Measurements from ENCODE around the gene CRELD2. TPM values are rescaled to one million over a fixed set of nuclear protein-coding genes. Genes with fewer than 3 reads are reported as not detected.

The CRELD2 gene
- total RNA-seq, 1 donor from 2014 or later, result 22.1 TPM

GRCh38 chr22:49885881-49886280, 32.6 kb upstream of the CRELD2 start:
- ATAC-seq (ENCODE audit: poor library complexity) (no peak), DNase-seq (no peak)
- intact Hi-C loops (cut with DNase I), result no loop called here

- DNase-seq, result no peak
- intact Hi-C loops (cut with DNase I), result no loop called here
- ATAC-seq (ENCODE audit: poor library complexity), result no peak
Observed at GRCh38 chr22:49886346-49887063, 31.9 kb upstream of the CRELD2 start.

DNA sequence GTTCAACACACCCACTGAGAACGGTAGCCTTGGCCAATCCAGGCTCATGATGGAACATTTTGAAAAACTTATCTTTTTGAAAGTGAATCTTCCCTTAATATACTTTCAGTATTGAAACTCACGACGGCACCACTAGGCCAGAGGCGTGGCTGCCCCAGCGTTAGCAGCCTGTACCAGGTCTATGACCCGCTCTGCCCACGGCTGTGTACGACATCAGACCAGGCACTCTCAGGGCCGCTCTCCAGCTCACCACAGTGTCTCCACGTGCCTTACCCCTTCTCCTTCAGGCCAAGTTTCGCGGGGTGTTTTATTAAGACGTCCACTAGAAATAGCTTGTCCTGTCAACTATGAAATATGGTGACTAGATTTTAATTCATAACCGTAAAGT, 31.4 kb upstream of the CRELD2 start:
- DNase-seq (no peak), ATAC-seq (ENCODE audit: poor library complexity) (no peak)
- intact Hi-C loops (cut with DNase I), result no loop called here

GRCh38 chr22:49887702-49888101, 30.7 kb upstream of the CRELD2 start:
- ATAC-seq (ENCODE audit: poor library complexity) (no peak), DNase-seq (no peak)
- intact Hi-C loops (cut with DNase I), result no loop called here

GRCh38 chr22:49889071-49889470, 29.4 kb upstream of the CRELD2 start:
- no peak for ATAC-seq (ENCODE audit: poor library complexity)
- intact Hi-C loops (cut with DNase I), result no loop called here
- no peak for DNase-seq

GRCh38 chr22:49892226-49892899, 26.1 kb upstream of the CRELD2 start:
- ATAC-seq (ENCODE audit: poor library complexity) (peak; percentile 89), DNase-seq (peak; percentile 73)
- intact Hi-C loops (cut with DNase I), result no loop called here

- no peak for DNase-seq
Observed at GRCh38 chr22:49893025-49893424, 25.4 kb upstream of the CRELD2 start.

DNA sequence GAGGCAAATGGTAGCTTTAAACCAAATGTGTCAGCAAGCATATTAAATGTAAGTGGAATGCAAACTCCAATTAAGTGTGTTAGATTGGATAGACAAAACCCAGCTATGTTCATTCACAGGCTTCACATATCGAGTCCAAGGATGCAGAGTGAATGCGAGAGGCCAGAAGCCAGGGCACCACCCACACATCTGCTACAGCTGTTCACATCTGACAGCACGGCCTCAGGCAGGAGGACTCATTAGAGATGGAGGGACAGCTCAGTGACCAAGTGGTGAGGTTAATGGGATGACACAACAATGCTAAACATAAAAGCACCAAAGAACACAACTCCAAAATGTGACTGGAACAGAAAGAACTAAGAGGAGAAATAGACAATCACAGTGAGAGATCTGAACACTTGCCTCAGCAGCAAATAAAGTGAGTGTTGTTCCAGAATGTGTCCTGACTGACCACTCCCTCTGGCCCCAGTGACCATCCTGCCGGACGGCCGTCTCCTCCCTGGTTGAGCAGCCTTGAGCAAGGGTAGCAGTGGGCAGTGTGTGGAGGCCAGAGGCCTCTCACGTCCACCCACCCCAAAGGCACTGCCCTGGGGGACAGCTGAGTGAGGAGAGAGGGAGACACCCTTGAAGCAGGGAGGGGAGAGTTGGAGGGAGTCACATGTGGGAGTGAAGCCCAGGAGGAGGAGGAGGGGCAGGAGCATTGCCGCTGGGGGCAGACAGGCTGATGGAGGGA, 23.9 kb upstream of the CRELD2 start:
- ATAC-seq (ENCODE audit: poor library complexity), result no peak
- intact Hi-C loops (cut with DNase I), result no loop called here
- DNase-seq, result no peak

More at GRCh38 chr22:49893025-49893424, 25.4 kb upstream of the CRELD2 start:
- no peak for ATAC-seq (ENCODE audit: poor library complexity)
- intact Hi-C loops (cut with DNase I), result no loop called here

GRCh38 chr22:49896201-49896600, 22.2 kb upstream of the CRELD2 start:
- intact Hi-C loops (cut with DNase I), result no loop called here
- DNase-seq (no peak), ATAC-seq (ENCODE audit: poor library complexity) (no peak)

GRCh38 chr22:49897015-49897684, 21.3 kb upstream of the CRELD2 start:
- ATAC-seq (ENCODE audit: poor library complexity), result peak; percentile 8
- no peak for DNase-seq
- intact Hi-C loops (cut with DNase I), result no loop called here

GRCh38 chr22:49899530-49899929, 18.9 kb upstream of the CRELD2 start:
- ATAC-seq (ENCODE audit: poor library complexity), result no peak

GRCh38 chr22:49900441-49901230, 17.8 kb upstream of the CRELD2 start:
- intact Hi-C loops (cut with DNase I), result no loop called here
- ATAC-seq (ENCODE audit: poor library complexity) (no peak), DNase-seq (no peak)

More at GRCh38 chr22:49899530-49899929, 18.9 kb upstream of the CRELD2 start:
- no peak for DNase-seq
- intact Hi-C loops (cut with DNase I), result no loop called here

GRCh38 chr22:49901457-49901856, 17.0 kb upstream of the CRELD2 start:
- intact Hi-C loops (cut with DNase I), result no loop called here
- ATAC-seq (ENCODE audit: poor library complexity) (no peak), DNase-seq (no peak)

DNA sequence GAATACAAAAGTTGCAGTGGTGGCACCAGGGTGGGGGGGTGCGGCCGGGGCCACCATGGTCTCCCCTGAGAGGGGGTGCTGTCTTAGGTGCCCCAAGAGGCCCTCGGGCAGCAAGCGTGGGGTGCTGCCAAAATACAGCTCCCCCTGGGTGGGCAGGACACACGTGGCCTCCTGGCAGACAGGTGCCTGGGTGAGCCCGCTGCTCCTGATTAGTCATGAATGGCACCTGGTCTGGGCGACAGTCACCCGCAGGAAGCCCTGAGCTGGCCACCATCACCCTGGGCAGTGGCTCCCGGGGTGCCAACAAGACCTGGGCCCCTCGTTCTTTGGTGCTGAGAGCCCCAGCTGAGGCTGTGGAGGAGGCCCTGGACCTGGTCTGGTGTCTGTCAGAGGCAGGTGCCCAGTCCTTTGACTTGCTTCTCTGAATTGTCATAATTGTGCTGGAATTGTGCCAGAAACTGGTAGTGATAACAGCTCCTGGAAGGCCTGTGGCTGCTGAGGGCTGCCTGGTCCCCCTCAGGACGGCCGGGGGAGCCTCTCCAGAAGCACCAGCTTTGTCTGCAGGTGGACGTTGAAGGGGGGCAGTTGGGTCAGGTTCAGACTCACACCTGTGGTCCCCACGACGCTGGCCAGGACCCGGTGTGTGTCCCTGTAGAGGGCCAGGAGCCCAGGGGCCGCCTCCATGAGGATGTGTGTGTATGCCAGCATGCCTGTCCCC, 15.0 kb upstream of the CRELD2 start:
- no peak for DNase-seq
- ATAC-seq (ENCODE audit: poor library complexity), result peak; percentile 79
- intact Hi-C loops (cut with DNase I), result no loop called here

DNA sequence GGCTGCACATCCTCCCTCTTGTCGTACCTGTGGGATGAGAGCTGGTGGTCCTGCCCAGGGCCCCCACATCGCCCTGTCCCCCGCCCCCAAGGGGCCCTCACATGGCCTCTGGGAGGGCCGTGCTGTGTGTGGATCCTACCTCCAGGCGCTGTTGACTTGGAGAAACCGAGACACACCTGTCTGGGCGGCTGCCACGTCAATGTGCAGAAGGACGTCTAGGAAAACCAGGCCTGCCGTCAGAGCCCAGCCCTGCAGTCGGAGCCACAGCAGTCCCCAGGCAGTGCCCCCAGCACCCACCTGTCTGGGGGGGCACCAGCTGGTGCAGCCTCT, 14.4 kb upstream of the CRELD2 start:
- no peak for DNase-seq
- intact Hi-C loops (cut with DNase I), result no loop called here

GRCh38 chr22:49905465-49905864, 13.0 kb upstream of the CRELD2 start:
- DNase-seq, result no peak
- intact Hi-C loops (cut with DNase I), result no loop called here
- no peak for ATAC-seq (ENCODE audit: poor library complexity)

More for the DNA sequence above, 14.4 kb upstream of the CRELD2 start:
- no peak for ATAC-seq (ENCODE audit: poor library complexity)

- no peak for ATAC-seq (ENCODE audit: poor library complexity)
- intact Hi-C loops (cut with DNase I), result no loop called here
- DNase-seq, result no peak
Observed at GRCh38 chr22:49906071-49906798, 12.2 kb upstream of the CRELD2 start.
